Lower leg skin (tissue), 3 donors: ENCODE data around the gene TECPR2.

Experiments used
- POLR2A ChIP-seq, 2 donors: fragments of 450-650 bp; IDR thresholded peaks; one replicate each; pipeline ENCODE4 v1.6.1; 2016 to 2017; ENCODE audit warnings: antibody characterized with exemption in 2 of 2, mild to moderate bottlenecking in 1 of 2, moderate library complexity in 1 of 2
- TF ChIP-seq, protein P1 (sequence below), 3 donors: fragments of 450-650 bp; IDR thresholded peaks; one replicate each; pipeline ENCODE4 v1.5.1; 2016; ENCODE audit warnings: antibody characterized with exemption in 3 of 3, mild to moderate bottlenecking in 3 of 3, moderate library complexity in 2 of 3

DNA sequence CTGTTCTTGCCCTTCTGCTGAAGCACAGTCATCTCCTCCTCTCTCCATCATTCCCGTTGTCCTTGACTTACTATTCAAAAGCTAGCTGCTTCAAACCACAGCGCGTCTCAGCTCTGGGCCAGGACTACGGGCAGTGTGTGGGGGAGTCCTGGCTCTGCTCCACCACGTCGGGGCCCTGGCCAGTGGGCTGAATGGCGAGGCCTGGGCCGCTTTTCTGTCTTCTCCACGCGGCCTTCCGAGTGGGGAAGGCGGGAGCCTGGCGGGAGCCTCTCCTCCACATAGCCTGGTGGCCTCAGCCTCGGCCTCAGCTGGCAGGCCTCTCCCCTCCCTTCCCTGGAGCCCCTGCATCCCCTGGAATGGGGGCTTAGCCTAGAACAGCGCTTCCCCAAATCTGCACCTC lies 130.4 kb downstream of the TECPR2 start:
- TF ChIP-seq, protein P1, sequence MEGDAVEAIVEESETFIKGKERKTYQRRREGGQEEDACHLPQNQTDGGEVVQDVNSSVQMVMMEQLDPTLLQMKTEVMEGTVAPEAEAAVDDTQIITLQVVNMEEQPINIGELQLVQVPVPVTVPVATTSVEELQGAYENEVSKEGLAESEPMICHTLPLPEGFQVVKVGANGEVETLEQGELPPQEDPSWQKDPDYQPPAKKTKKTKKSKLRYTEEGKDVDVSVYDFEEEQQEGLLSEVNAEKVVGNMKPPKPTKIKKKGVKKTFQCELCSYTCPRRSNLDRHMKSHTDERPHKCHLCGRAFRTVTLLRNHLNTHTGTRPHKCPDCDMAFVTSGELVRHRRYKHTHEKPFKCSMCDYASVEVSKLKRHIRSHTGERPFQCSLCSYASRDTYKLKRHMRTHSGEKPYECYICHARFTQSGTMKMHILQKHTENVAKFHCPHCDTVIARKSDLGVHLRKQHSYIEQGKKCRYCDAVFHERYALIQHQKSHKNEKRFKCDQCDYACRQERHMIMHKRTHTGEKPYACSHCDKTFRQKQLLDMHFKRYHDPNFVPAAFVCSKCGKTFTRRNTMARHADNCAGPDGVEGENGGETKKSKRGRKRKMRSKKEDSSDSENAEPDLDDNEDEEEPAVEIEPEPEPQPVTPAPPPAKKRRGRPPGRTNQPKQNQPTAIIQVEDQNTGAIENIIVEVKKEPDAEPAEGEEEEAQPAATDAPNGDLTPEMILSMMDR (IDR thresholded peaks at IDR 0.05) = no peak
- TF ChIP-seq POLR2A (IDR thresholded peaks at IDR 0.05) = no peak
